Activated CD4-positive, alpha-beta T cell treated with anti-CD3 and anti-CD28 coated beads, Interleukin-2, amount 50 U/mL, for 16 hours (primary cell): ENCODE measurements around the gene NDRG4.
"Not testable (repeated sequence)": the region's sequence is repeated elsewhere in the genome, so short reads cannot be mapped to it uniquely, and the experiment has no call there.

ENCODE experiments used
- DNase-seq: peaks from one replicate; pipeline ENCODE4 v3.0.0-alpha.2; 2020

NDRG4 gene

GRCh38 chr16:58465817-58466216 lies 34.1 kb upstream of the NDRG4 start:
- DNase-seq: no peak

GRCh38 chr16:58466396-58466795 lies 33.5 kb upstream of the NDRG4 start:
- no peak for DNase-seq

- DNase-seq: no peak
Measured at GRCh38 chr16:58467905-58468304, 32.0 kb upstream of the NDRG4 start.

GRCh38 chr16:58471209-58471975 lies 28.6 kb upstream of the NDRG4 start:
- no peak for DNase-seq

GRCh38 chr16:58472266-58472665 lies 27.7 kb upstream of the NDRG4 start:
- no peak for DNase-seq

- DNase-seq: no peak
Measured at GRCh38 chr16:58472827-58473226, 27.1 kb upstream of the NDRG4 start.

GRCh38 chr16:58474296-58474695 lies 25.6 kb upstream of the NDRG4 start:
- DNase-seq: no peak

- DNase-seq: no peak
Measured at GRCh38 chr16:58475091-58475619, 24.8 kb upstream of the NDRG4 start.

GRCh38 chr16:58476791-58477190 lies 23.2 kb upstream of the NDRG4 start:
- DNase-seq: no peak

GRCh38 chr16:58478427-58478826 lies 21.5 kb upstream of the NDRG4 start:
- DNase-seq: no peak

GRCh38 chr16:58481226-58481869 lies 18.6 kb upstream of the NDRG4 start:
- no peak for DNase-seq

GRCh38 chr16:58481931-58482330 lies 18.0 kb upstream of the NDRG4 start:
- DNase-seq: no peak

GRCh38 chr16:58485184-58485887 lies 14.6 kb upstream of the NDRG4 start:
- DNase-seq: no peak

- DNase-seq: peak; percentile 73
Measured at GRCh38 chr16:58487566-58488351, 12.2 kb upstream of the NDRG4 start.

- no peak for DNase-seq
Measured at GRCh38 chr16:58488531-58488930, 11.4 kb upstream of the NDRG4 start.

GRCh38 chr16:58490065-58490464 lies 9.9 kb upstream of the NDRG4 start:
- DNase-seq: no peak

GRCh38 chr16:58490539-58490938 lies 9.4 kb upstream of the NDRG4 start:
- DNase-seq: not testable (repeated sequence)

GRCh38 chr16:58492066-58492465 lies 7.9 kb upstream of the NDRG4 start:
- DNase-seq: no peak

GRCh38 chr16:58492735-58493134 lies 7.2 kb upstream of the NDRG4 start:
- DNase-seq: no peak

GRCh38 chr16:58493756-58494431 lies 6.0 kb upstream of the NDRG4 start:
- DNase-seq: no peak

GRCh38 chr16:58494981-58495520 lies 4.9 kb upstream of the NDRG4 start:
- peak; percentile 85 for DNase-seq
